ENCODE data around the gene WDR20.

GRCh38 chr14:102225936-102226335 is 86.2 kb downstream of the WDR20 start:
- TF ChIP-seq CTCF (IDR thresholded peaks at IDR 0.05; ENCODE audit: low read length) (no peak), EZH2 (optimal IDR thresholded peaks at IDR 0.05; ENCODE audit: low read depth, low read length) (no peak), EZH2phosphoT487 (IDR thresholded peaks at IDR 0.05; ENCODE audit: low read length) (no peak)

Data from MM.1S (cell line).